Fibroblast of mammary gland (primary cell): Measurements from ENCODE around the gene HLA-DMA.
A peak's percentile ranks its signal among the peaks of the same experiment; 100 is the strongest.

Experiments
- DNase-seq: peaks from one replicate; pipeline ENCODE4 v3.0.0-alpha.2; 2010; ENCODE audit warnings: low read depth
- H3K4me3 ChIP-seq: 2 replicates; pipeline ENCODE4 v1.5.1; 2011; ENCODE audit warnings: low read depth, mild to moderate bottlenecking, low read length, moderate library complexity; ENCODE audit not compliant: control insufficient read depth
- CTCF ChIP-seq: conservative IDR thresholded peaks from 2 replicates; pipeline ENCODE4 v1.5.1; 2011; ENCODE audit warnings: low read depth, low read length, inconsistent platforms; ENCODE audit not compliant: control insufficient read depth, insufficient read depth

HLA-DMA gene

GRCh38 chr6:32932132-32932868, 20.6 kb downstream of the HLA-DMA start:
- peak; percentile 42 for DNase-seq
- no peak for TF ChIP-seq CTCF
- H3K4me3 ChIP-seq: no peak overlapping the region

GRCh38 chr6:32931211-32931610, 21.7 kb downstream of the HLA-DMA start:
- H3K4me3 ChIP-seq: no peak overlapping the region
- no peak for TF ChIP-seq CTCF
- DNase-seq: no peak

GRCh38 chr6:32922083-32922482, 30.8 kb downstream of the HLA-DMA start:
- DNase-seq: no peak
- no peak overlapping the region for H3K4me3 ChIP-seq
- TF ChIP-seq CTCF: no peak

- H3K4me3 ChIP-seq: no peak overlapping the region
- TF ChIP-seq CTCF: no peak
- no peak for DNase-seq
Observed at GRCh38 chr6:32920715-32921114, 32.2 kb downstream of the HLA-DMA start.

- DNase-seq: no peak
- no peak for TF ChIP-seq CTCF
Observed at GRCh38 chr6:32912951-32913350, 39.9 kb downstream of the HLA-DMA start.

GRCh38 chr6:32908897-32909296, 44.0 kb downstream of the HLA-DMA start:
- no peak for TF ChIP-seq CTCF
- H3K4me3 ChIP-seq: no peak overlapping the region
- DNase-seq: no peak

More at GRCh38 chr6:32912951-32913350, 39.9 kb downstream of the HLA-DMA start:
- no peak overlapping the region for H3K4me3 ChIP-seq
